Body of pancreas (tissue), 4 donors: ENCODE results near the gene ISYNA1. TPM values are rescaled to one million over a fixed set of nuclear protein-coding genes. Genes with fewer than 3 reads are reported as not detected.

Experiments used
- ATAC-seq: fragments of 150-250 bp; one replicate; pipeline ENCODE4 v1.9.1; 2016
- DNase-seq, 4 donors: peaks; one replicate each; pipeline ENCODE4 v3.0.0-alpha.2; 2019
- H3K27ac ChIP-seq, 4 donors: fragments of 200-600 bp; sonication (generic); 1 replicate in 3 of 4; 2 replicates in 1 of 4; pipeline versions ENCODE4 v1.5.1 to v1.6.1; 2016 to 2019; ENCODE audit warnings: mild to moderate bottlenecking in 1 of 4, mixed read lengths in 1 of 4, moderate library complexity in 1 of 4
- H3K27me3 ChIP-seq, 2 donors: fragments of 200-600 bp; sonication (generic); one replicate each; pipeline ENCODE4 v1.6.0; 2016; ENCODE audit warnings: mild to moderate bottlenecking in 1 of 2
- H3K36me3 ChIP-seq, 2 donors: fragments of 200-600 bp; sonication (generic); replicated peaks in 1 of 2; 2 replicates each; pipeline ENCODE4 v1.5.1; 2016; ENCODE audit warnings: low read depth in 2 of 2; ENCODE audit not compliant: insufficient read depth in 1 of 2
- H3K4me1 ChIP-seq: fragments of 200-600 bp; sonication (generic); one replicate; pipeline ENCODE4 v1.6.0; 2016
- H3K4me3 ChIP-seq, 2 donors: fragments of 200-600 bp; sonication (generic); 1 replicate in 1 of 2; 2 replicates in 1 of 2; pipeline ENCODE4 v1.5.1; 2016 to 2019
- H3K9me3 ChIP-seq, 3 donors: fragments of 200-600 bp; sonication (generic); 1 replicate in 2 of 3; 2 replicates in 1 of 3; pipeline ENCODE4 v1.5.1; 2016
- CTCF ChIP-seq, 7 experiments: fragments of 450-650 bp in 4 of 7; fragments of 200-600 bp in 3 of 7; sonication (generic) in 3 of 7; IDR thresholded peaks; one replicate each; pipeline ENCODE4 v1.5.1; 2016 to 2019; ENCODE audit warnings: antibody characterized with exemption in 7 of 7
- POLR2A ChIP-seq, 3 donors: fragments of 450-650 bp; IDR thresholded peaks; one replicate each; pipeline ENCODE4 v1.6.1; 2016; ENCODE audit warnings: antibody characterized with exemption in 3 of 3, mild to moderate bottlenecking in 2 of 3
- WGBS, 2 donors: methylation state at CpG; one replicate each; pipeline ENCODE4 v1.1.5; 2017; 5-methylcytosine and 5-hydroxymethylcytosine counted together
- intact Hi-C: fragments of 100-400 bp; cut with DNase I; formaldehyde crosslinking; loops from one replicate; pipeline ENCODE4 v1.15.1; 2023
- total RNA-seq, 2 donors: library from RNA; depleted of rRNA; stranded (reverse); fragments of >200 nt; gene quantifications; one replicate each; pipeline ENCODE4 v1.1.0, GENCODE V29; 2016

The ISYNA1 gene
- total RNA-seq, 2 donors from 2014 or later = 52.7 to 72.8 TPM

GRCh38 chr19:18474366-18474887 is 36.5 kb upstream of the ISYNA1 start:
- H3K27me3 ChIP-seq = no peaks in the 10 kb centered on the region
- ATAC-seq (no peak), DNase-seq (no peak)
- TF ChIP-seq CTCF (IDR thresholded peaks at IDR 0.05) = no peak
- no peak for TF ChIP-seq POLR2A (IDR thresholded peaks at IDR 0.05)
- no peak overlapping the region for H3K4me3 ChIP-seq
- H3K9me3 ChIP-seq = no peaks in the 10 kb centered on the region
- intact Hi-C loops = no loop called here
- no peaks in the 10 kb centered on the region for H3K36me3 ChIP-seq
- H3K4me1 ChIP-seq = peaks cover 60% of the 10 kb centered on the region
- H3K27ac ChIP-seq = peak overlapping the region in 1 of 4 donors; percentile 3
- WGBS, 2 donors = 83 to 93% methylated on average over 9 to 13 of the region's 13 CpGs

GRCh38 chr19:18473706-18474087 is 35.8 kb upstream of the ISYNA1 start:
- Histone ChIP-seq H3K36me3 (no peaks in the 10 kb centered on the region), H3K27me3 (no peaks in the 10 kb centered on the region), H3K9me3 (no peaks in the 10 kb centered on the region), H3K4me3 (no peak overlapping the region), H3K27ac (no peak overlapping the region), H3K4me1 (peaks cover 60% of the 10 kb centered on the region)
- no peak for TF ChIP-seq CTCF (IDR thresholded peaks at IDR 0.05)
- TF ChIP-seq POLR2A (IDR thresholded peaks at IDR 0.05) = no peak
- no peak for DNase-seq
- WGBS, 2 donors = 86 to 100% methylated on average over 2 to 8 of the region's 8 CpGs
- intact Hi-C loops = no loop called here
- no peak for ATAC-seq

- no peak for DNase-seq
- Histone ChIP-seq H3K4me1 (peaks cover 60% of the 10 kb centered on the region), H3K36me3 (no peaks in the 10 kb centered on the region), H3K4me3 (no peak overlapping the region), H3K27ac (no peak overlapping the region), H3K9me3 (no peaks in the 10 kb centered on the region), H3K27me3 (no peaks in the 10 kb centered on the region)
- WGBS, 2 donors = 64 to 67% methylated on average over 7 to 8 of the region's 8 CpGs
- ATAC-seq = no peak
- intact Hi-C loops = no loop called here
- TF ChIP-seq CTCF (IDR thresholded peaks at IDR 0.05) (no peak), POLR2A (IDR thresholded peaks at IDR 0.05) (no peak)
These were observed 35.2 kb upstream of the ISYNA1 start for GRCh38 chr19:18473003-18473705.

GRCh38 chr19:18470787-18471186 is 32.9 kb upstream of the ISYNA1 start:
- peaks cover 73% of the 10 kb centered on the region for H3K4me1 ChIP-seq
- WGBS, 2 donors = 40 to 57% methylated on average over 2 of the region's 2 CpGs
- peak overlapping the region in 3 of 4 donors; percentile 23 to 89 (median 82) for H3K27ac ChIP-seq
- no peaks in the 10 kb centered on the region for H3K36me3 ChIP-seq
- H3K27me3 ChIP-seq = no peaks in the 10 kb centered on the region
- ATAC-seq (no peak), DNase-seq (no peak)
- no peaks in the 10 kb centered on the region for H3K9me3 ChIP-seq
- TF ChIP-seq POLR2A (IDR thresholded peaks at IDR 0.05) = no peak
- TF ChIP-seq CTCF (IDR thresholded peaks at IDR 0.05) = no peak
- H3K4me3 ChIP-seq = no peak overlapping the region
- intact Hi-C loops = no loop called here
